Lung (tissue), 12 donors: ENCODE measurements around the gene ADAMTS14. TPM values are rescaled to one million over a fixed set of nuclear protein-coding genes. Genes with fewer than 3 reads are reported as not detected.
"Not testable (repeated sequence)": the region's sequence is repeated elsewhere in the genome, so short reads cannot be mapped to it uniquely, and the experiment has no call there.

Source experiments
- ATAC-seq: fragments of 200-7000 bp; cut with Tn5 transposase; one replicate; pipeline ENCODE4 v1.9.1; 2020; ENCODE audit warnings: moderate number of reproducible peaks; ENCODE audit not compliant: insufficient read depth, low FRiP score
- DNase-seq, 3 donors: peaks; one replicate each; pipeline ENCODE4 v3.0.0-alpha.2; 2013 to 2017
- H3K27ac ChIP-seq, 2 donors: one replicate each; pipeline ENCODE4 v1.5.1; 2013; ENCODE audit warnings: mild to moderate bottlenecking in 2 of 2, moderate library complexity in 2 of 2, control low read depth in 1 of 2, inconsistent platforms in 1 of 2, low read depth in 1 of 2, low read length in 1 of 2
- H3K27me3 ChIP-seq, 3 donors: one replicate each; pipeline ENCODE4 v1.5.1; 2013; ENCODE audit warnings: low read length in 2 of 3; ENCODE audit not compliant: control insufficient read depth in 3 of 3, insufficient read depth in 3 of 3
- H3K36me3 ChIP-seq, 4 donors: one replicate each; pipeline ENCODE4 v1.5.1; 2013; ENCODE audit warnings: low read length in 4 of 4, mild to moderate bottlenecking in 1 of 4, moderate library complexity in 1 of 4; ENCODE audit not compliant: control insufficient read depth in 4 of 4, insufficient read depth in 4 of 4
- H3K4me1 ChIP-seq, 5 donors: one replicate each; pipeline ENCODE4 v1.5.1; 2013; ENCODE audit warnings: low read length in 5 of 5, mild to moderate bottlenecking in 2 of 5, moderate library complexity in 1 of 5; ENCODE audit not compliant: control insufficient read depth in 5 of 5, insufficient read depth in 5 of 5
- H3K4me3 ChIP-seq: one replicate; pipeline ENCODE4 v1.5.1; 2013; ENCODE audit warnings: mild to moderate bottlenecking, control low read depth, moderate library complexity
- H3K9ac ChIP-seq, 2 donors: one replicate each; pipeline ENCODE4 v1.5.1; 2013; ENCODE audit warnings: low read length in 2 of 2, control low read depth in 1 of 2; ENCODE audit not compliant: insufficient read depth in 1 of 2
- H3K9me3 ChIP-seq, 4 donors: one replicate each; pipeline ENCODE4 v1.5.1; 2013; ENCODE audit warnings: low read length in 3 of 4, mild to moderate bottlenecking in 1 of 4, moderate library complexity in 1 of 4; ENCODE audit not compliant: control insufficient read depth in 4 of 4, insufficient read depth in 3 of 4
- WGBS, 2 donors: extraction: QIAGEN DNeasy Blood & Tissue Kit; methylation state at CpG; one replicate each; pipeline ENCODE4 v1.1.7; 2013; 5-methylcytosine and 5-hydroxymethylcytosine counted together
- polyA plus RNA-seq, 2 donors: library from polyadenylated mRNA; stranded (reverse); fragments of 200-250 nt; gene quantifications; one replicate each; pipeline ENCODE4 v1.2.1, GENCODE V29; 2013
- total RNA-seq, 2 donors: library from RNA; depleted of rRNA in 1 of 2; stranded (reverse); fragments of >200 nt in 1 of 2; gene quantifications; one replicate each; pipeline ENCODE4 v1.2.1, GENCODE V29; 2014 to 2021
- TF ChIP-seq, protein P1 (sequence below): IDR thresholded peaks from 2 replicates; pipeline ENCODE4 v1.5.1; 2012; ENCODE audit warnings: mild to moderate bottlenecking; ENCODE audit errors: control extremely low read depth, extremely low read depth
- donor health status: control.
- donor health status: control.
- donor health status: Bipolar disorder and iron deficiency.
- donor health status: healthy.
- donor health status: DM: yes; HTN: yes; CAD: no.

ADAMTS14 gene
- total and polyA plus RNA-seq, 4 donors = 0.47 to 3.9 (median 1.2) TPM

DNA sequence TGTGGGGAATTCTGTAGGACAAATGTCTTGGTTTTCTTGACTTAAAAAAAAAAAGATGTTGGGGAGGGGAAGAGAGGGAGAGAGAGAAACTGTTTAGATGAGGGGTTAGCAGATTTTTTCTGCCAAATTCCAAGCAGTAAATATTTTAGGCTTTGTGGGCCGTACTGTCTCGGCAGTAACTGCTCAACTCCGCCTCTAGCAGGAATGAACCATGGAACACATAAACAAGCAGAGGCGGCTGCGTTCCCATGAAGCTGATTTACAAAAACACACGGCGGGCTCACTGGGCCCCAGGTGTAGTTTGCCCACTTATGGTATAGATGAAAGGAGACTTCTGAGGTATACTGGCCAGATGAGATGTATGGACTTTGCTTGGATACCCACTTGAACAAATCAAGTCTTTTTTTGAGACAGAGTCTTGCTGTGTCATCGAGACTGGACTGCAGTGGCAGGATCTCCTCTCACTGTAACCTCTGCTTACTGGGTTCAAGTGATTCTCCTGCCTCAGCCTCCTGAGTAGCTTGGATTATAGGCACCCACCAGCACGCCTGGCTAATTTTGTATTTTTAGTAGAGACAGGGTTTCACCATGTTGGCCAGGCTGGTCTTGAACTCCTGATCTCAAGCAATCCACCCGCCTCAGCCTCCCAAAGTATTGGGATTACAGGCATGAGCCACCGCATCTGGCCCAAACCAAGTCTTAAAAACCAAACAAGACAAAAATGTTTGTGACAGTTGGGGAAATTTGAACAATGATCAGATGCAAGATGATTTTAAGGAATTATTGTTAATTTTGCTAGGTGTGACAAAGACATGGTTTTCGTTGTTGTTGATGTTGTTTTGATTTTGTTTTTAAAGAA lies 9.7 kb upstream of the ADAMTS14 start:
- no peaks in the 10 kb centered on the region for H3K27me3 ChIP-seq
- 78 to 86% methylated on average over 12 of the region's 12 CpGs for WGBS, 2 donors
- TF ChIP-seq, protein P1, sequence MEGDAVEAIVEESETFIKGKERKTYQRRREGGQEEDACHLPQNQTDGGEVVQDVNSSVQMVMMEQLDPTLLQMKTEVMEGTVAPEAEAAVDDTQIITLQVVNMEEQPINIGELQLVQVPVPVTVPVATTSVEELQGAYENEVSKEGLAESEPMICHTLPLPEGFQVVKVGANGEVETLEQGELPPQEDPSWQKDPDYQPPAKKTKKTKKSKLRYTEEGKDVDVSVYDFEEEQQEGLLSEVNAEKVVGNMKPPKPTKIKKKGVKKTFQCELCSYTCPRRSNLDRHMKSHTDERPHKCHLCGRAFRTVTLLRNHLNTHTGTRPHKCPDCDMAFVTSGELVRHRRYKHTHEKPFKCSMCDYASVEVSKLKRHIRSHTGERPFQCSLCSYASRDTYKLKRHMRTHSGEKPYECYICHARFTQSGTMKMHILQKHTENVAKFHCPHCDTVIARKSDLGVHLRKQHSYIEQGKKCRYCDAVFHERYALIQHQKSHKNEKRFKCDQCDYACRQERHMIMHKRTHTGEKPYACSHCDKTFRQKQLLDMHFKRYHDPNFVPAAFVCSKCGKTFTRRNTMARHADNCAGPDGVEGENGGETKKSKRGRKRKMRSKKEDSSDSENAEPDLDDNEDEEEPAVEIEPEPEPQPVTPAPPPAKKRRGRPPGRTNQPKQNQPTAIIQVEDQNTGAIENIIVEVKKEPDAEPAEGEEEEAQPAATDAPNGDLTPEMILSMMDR = no peak
- H3K4me1 ChIP-seq = peaks cover 0 to 33% (median 15%) of the 10 kb centered on the region in 5 donors
- DNase-seq (peak; percentile 82 to 96 (median 94)), ATAC-seq (no peak)
- H3K9me3 ChIP-seq = no peaks in the 10 kb centered on the region
- peak overlapping the region in 1 of 2 donors; percentile 71 for H3K9ac ChIP-seq
- H3K27ac ChIP-seq = peak overlapping the region in 1 of 2 donors; percentile 32
- H3K4me3 ChIP-seq = no peak overlapping the region
- no peaks in the 10 kb centered on the region for H3K36me3 ChIP-seq

DNA sequence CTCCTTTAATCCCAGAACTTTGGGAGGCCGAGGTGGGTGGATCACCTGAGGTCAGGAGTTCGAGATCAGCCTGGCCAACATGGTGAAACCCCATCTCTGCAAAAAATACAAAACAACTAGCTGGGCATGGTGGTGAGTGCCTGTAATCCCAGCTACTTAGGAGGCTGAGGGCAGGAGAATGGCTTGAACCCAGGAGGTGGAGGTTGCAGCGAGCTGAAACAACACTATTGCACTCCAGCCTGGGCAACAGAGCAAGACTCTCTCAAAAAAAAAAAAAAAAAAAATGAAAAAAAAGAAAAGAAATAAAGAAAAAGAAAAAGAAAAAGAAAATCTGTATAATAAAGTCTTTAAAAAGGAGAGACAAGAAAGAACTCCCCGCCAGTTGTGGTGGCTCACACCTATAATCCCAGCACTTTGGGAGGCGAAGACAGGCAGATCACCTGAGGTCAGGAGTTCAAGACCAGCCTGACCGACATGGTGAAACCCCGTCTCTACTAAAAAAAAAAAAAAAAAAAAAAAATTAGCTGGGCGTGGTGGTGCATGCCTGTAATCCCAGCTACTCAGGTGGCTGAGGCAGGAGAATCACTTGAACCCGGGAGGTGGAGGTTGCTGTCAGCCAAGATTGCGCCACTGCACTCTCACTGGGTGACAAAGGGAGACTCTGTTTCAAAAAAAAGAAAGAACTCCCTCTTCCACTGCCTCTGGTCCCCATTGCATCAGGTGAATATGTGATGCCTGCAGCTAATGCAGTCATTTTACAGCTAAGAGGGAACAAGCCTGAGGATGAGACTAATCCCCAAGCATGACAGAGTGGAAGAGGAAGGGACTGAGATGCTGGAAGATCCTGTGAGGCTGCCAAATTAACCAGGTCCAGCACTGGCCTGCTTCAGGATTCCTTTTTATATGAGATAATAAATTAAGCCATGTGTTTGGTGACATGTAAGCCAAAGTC lies 8.6 kb upstream of the ADAMTS14 start:
- not testable (repeated sequence) for H3K9me3 ChIP-seq, H3K9ac ChIP-seq, H3K27ac ChIP-seq, DNase-seq, H3K36me3 ChIP-seq, H3K4me3 ChIP-seq, H3K27me3 ChIP-seq, ATAC-seq
- peaks cover 0 to 33% (median 15%) of the 10 kb centered on the region in 5 donors for H3K4me1 ChIP-seq
- WGBS, 2 donors = 79 to 86% methylated on average over 8 to 10 of the region's 10 CpGs

DNA sequence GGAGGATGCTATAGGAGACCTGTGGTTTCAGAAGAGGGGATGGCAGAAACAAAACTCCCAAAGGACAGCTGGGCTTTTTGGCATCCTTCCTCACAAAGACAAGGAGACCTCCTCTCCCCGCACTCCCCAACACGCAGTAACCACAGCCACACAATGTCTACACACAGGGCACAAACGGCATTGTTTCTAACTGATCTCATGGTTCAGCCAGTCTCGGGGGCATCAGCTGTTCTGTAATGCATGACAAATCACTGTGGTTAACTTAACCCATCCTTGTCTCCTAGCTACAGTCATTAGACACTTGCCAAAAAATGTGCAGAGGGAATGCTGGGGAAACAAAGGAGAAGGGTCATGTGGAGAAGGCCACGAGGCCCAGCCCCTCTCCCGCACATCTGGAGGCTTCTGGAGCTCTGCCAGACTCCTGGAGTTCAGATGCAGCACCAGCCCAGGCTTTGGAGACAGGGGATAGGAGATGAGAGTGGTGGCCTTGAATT lies 7.6 kb upstream of the ADAMTS14 start:
- H3K36me3 ChIP-seq = no peaks in the 10 kb centered on the region
- H3K4me1 ChIP-seq = peaks cover 0 to 33% (median 15%) of the 10 kb centered on the region in 5 donors
- no peaks in the 10 kb centered on the region for H3K9me3 ChIP-seq
- H3K27me3 ChIP-seq = no peaks in the 10 kb centered on the region
- no peak overlapping the region for H3K4me3 ChIP-seq
- WGBS, 2 donors = 41 to 45% methylated on average over 6 of the region's 6 CpGs
- H3K9ac ChIP-seq = no peak overlapping the region
- ATAC-seq (no peak), DNase-seq (peak; percentile 80 to 86 (median 81))
- TF ChIP-seq, protein P1 = no peak
- H3K27ac ChIP-seq = no peak overlapping the region
